NB4 (cell line): ENCODE results near the gene KLF6.

ENCODE experiments used
- CTCF ChIP-seq: IDR thresholded peaks from one replicate; pipeline ENCODE4 v1.5.1; 2012; ENCODE audit warnings: low read depth, low read length
- MYC ChIP-seq: IDR thresholded peaks from 2 replicates; pipeline ENCODE4 v1.6.1; 2011; ENCODE audit warnings: low read depth, low read length
- POLR2A ChIP-seq: IDR thresholded peaks from 2 replicates; pipeline ENCODE4 v1.6.1; 2011; ENCODE audit warnings: mild to moderate bottlenecking; ENCODE audit not compliant: insufficient read length; ENCODE audit errors: extremely low read depth

GRCh38 chr10:3811291-3811870 lies 26.4 kb upstream of the KLF6 start:
- TF ChIP-seq POLR2A (no peak), CTCF (no peak), MYC (no peak)
